Suppressor macrophage (primary cell): ENCODE measurements around the gene GATD1.
"Not testable (repeated sequence)": the region's sequence is repeated elsewhere in the genome, so short reads cannot be mapped to it uniquely, and the experiment has no call there.

ENCODE experiments used
- DNase-seq, 4 experiments: peaks; one replicate each; pipeline ENCODE4 v3.0.0-alpha.2; 2020 to 2022

GATD1 gene

DNA sequence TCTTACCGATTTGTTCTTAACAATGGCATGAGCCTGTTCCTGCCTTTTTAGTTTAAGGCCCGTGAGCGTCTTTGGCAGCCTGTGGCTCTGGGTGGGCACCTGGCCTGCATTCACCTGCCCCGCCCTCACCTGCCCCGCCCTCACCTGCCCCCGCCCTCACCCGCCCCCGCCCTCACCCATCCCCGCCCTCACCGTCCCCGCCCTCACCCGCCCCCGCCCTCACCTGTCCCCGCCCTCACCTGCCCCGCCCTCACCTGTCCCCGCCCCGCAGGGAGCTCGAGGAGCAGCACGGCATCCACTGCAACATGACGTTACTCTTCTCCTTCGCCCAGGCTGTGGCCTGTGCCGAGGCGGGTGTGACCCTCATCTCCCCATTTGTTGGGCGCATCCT lies 14.2 kb downstream of the GATD1 start:
- no peak for DNase-seq

DNA sequence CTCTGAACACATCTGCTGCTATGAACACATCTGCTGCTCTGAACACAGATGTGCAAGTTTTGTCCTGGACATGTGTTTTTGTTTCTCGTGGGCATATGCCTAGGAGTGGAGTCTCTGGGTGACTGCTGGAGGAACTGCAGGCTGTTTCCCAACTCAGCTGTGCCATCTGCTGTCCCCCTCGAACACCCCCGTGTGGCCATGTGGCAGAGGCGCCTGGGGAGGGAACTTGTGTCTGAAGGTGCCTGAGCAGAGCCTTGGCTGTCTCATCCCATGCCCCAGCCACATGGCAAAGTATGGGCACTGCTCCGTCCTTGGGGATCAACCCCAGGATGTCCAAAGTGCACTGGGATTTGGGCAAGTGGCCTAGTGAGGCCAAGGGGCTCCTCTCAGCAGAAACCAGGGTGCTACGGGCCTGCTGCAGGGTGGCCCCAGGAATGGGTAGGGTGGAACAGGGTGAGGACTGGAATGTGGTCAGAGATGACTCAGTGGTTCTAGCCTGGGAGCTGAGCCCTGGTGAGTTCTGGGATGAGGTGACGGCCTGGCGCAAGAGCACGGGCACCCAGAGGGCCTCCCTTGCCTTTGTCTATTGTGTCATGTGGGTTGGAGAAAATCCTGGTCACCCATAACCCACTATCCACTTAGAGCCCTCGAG lies 14.7 kb downstream of the GATD1 start:
- peak; percentile 61 to 82 (median 76) for DNase-seq

DNA sequence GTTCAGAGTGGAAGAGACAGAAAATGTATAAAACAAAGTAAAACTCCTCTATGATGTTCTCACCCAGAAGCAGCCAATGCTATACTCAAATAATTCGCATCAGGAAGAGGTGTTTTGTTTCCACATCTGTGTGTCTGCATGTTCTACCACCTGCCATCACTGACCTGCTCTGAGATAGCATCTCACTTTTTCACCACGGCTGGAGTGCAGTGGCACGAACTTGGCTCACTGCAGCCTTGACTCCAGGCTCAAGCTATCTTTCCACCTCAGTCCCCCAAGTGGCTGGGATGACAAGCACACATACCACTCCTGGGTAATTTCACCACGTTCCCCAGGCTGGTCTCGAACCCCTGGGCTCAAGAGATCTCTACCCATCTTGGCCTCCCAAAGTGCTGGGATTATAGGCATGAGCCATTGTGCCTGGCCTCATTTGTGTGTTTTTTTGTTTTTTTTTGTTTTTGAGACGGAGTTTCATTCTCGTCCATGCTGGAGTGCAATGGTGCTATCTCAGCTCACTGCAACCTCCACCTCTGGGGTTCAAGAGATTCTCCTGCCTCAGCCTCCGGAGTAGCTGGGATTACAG lies 15.7 kb downstream of the GATD1 start:
- DNase-seq: no peak

DNA sequence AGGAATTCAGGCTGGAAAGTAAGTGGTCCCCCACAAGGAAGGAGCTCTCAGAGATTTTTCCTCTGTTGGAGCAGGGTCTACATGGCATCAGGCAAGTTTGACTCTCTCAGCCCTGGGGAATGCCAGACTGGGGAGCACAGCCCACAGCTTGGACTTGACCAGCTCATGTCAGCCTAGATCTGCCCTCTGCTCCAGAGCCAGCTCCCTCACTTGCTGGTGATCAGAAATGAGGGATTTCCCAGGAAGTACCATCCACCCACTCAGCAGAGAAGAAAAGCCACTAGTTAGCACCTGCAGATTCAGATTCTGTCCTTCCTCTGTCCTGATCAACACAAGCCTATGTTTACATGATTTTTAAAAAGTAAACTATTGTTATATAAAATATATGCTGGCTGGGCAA lies 17.1 kb downstream of the GATD1 start:
- DNase-seq: no peak

DNA sequence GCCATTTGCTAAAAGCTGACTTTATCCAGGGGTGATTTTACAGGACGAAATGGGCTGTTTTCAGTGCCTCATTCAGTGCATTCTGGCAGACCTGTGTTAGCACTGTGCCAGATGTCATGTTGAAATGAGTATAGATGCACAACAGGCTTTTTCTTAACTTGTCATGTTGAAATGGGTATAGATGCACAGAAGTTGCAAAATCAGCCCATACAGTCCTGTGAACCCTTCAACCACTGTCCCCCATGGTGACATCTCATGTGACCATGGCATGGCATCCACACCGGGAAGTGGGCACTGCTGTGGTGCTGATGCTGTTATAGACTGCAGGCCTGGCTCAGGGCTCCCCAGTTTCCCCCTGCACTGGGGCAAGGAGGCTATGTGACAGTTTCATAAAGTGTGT lies 27.6 kb downstream of the GATD1 start:
- DNase-seq: peak; percentile 58 to 85 (median 82)

DNA sequence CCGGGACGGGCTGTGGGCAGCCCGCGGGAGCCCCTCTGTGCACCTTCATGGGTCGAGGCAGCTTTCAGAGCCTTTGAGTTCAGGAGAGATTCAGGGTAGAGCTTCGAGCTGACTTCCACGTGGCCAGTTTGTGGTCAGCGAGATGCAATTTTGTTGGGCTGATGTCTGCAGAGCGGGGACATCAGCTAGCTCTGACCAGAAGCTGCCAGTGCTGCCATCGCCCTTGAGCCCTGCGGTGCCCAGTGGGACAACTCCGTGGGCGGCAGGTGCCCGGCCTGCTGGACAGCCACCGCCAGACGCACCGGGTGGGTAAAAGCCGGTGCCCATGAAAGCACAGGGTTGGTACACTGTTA lies 29.3 kb downstream of the GATD1 start:
- peak; percentile 46 to 70 (median 60) for DNase-seq

DNA sequence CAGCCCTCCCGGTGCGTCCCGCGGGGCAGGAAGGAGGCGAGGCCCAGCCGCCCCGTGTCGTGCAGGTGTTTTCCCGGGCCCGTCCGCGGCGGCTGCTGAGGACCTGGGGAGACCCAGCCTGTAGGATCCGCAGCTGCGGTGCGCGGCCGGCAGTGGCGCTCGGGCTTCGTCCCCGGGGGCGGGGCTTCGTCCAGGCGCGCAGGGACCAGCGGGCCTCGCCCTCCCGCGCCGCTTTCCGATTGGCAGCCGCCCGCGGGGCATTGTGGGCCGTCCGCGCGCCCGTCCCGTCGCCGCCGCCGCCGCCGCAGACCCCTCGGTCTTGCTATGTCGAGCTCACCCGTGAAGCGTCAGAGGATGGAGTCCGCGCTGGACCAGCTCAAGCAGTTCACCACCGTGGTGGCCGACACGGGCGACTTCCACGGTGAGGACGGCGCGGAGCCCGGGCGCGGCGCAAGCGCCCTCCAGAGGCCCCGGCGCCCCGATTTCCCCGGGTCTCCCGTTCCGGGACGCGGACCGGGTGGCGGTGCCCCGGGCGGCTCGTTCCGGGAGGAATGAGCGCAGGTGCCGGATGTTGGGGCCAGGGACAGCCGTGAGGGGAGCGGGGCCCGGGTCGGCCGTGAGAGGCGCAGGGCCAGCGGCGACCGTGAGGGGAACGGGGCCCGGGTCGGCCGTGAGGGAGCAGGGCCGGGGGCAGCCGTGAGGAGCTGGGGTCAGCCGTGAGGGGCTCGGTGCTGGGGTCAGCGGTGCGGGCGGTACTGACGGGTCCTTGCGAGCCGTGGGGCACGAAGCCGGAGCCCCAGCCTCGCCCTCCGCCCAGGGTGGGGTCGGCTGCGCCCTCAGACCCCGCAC lies 29.9 kb downstream of the GATD1 start, which contains the start of gene TALDO1:
TALDO1 (plus strand) TSS at position 307 of the 849 bp plus-strand sequence; CDS start at position 325, 18 bp downstream.
- DNase-seq: peak; percentile 92 to 98 (median 96)

DNA sequence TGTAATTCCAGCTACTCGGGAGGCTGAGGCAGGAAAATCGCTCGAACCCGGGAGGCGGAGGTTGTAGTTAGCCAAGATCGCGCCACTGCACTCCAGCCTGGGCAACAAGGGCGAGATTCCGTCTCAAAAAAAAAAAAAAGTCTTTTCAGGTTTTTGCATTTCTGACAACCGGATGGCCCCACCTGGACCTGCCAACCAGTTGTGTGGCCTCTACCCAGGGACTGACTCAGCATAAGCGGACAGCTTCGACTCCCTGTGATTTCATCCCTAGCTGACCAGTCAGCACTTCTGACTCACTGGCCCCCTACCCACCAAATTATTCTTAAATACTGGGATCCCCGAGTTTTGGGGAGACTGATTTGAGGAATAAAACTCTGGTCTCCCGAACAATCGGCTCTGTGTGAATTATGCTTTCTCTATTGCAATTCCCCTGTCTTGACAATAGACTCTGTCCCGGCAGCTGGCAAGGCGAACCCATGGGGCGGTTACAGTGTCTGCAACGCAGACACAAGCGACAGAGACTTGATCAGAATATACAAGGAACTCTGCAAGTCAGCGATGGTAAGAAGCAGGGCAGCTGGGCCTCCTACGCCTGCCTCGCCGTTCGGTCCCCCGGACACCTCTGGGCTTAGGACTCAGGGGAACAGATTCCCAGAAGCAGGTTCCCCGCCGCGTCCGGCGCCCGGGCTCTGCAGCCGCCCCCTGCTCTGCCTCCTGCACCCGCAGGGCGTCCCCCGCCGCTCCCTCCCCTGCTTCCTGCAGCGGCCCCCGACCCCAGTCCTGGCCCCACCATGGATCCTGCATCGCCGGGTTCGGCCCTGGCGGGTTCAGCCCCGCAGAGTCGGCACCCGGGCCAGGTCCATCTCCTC lies 30.8 kb downstream of the GATD1 start:
- peak; percentile 46 to 68 (median 51) for DNase-seq

DNA sequence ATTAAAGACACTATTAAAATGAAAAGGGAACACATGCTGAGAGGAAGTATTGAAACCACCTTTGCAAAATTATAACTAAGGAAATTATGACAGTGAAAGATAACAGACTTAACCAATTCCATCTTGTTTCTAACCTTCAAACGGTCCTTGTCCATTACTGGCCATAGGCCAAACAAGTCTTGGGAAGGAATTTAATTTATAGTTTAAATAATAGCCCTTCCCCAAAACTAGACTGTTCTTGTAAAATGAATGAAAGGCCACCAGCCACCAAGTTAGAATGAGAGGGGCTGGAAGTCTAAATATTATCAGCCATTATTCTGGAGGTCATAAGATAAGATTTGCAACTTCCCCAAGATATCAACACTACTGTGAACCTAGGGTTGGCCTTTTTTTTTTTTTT lies 31.9 kb downstream of the GATD1 start:
- no peak for DNase-seq

DNA sequence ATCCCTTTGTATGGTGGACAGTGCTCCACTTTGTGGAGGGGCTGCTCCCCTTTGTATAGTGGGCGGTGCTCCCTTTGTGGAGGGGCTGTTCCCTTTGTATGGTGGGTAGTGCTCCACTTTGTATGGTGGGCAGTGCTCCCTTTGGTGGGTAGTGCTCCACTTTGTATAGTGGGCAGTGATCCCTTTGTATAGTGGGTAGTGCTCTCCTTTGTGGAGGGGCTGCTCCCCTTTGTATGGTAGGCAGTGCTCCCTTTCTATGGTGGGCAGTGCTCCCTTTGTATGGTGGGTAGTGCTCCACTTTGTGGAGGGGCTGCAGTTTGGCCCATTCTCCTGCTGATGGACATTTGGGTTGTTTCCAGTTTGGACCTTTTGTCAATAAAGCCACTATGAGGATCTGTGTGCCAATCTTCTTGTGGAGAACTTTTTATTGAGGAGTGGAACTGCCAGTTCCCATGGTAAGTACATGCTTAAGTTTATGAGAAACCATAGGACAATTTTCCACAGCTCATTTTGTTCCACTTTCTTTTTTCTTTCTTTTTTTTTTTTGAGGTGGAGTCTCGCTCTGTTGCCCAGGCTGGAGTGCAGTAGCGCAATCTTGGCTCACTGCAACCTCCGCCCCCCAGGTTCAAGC lies 34.6 kb downstream of the GATD1 start:
- no peak for DNase-seq

DNA sequence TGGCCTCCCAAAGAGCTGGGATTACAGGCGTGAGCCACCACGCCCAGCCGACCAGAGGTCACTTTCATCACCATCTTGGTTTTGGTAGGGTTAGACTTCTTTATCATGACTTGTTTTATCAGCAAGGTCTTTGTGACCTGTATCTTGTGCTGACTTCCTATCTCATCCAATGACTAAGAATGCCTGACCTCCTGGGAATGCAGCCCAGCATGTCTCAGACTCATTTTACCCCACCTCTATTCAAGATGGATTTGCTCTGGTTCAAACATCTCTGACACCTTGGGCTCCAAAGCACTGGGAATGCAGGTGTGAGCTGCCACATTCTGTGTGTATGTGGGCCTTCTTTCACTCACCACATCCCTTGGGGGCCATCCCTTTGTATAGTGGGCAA lies 35.1 kb downstream of the GATD1 start:
- no peak for DNase-seq

DNA sequence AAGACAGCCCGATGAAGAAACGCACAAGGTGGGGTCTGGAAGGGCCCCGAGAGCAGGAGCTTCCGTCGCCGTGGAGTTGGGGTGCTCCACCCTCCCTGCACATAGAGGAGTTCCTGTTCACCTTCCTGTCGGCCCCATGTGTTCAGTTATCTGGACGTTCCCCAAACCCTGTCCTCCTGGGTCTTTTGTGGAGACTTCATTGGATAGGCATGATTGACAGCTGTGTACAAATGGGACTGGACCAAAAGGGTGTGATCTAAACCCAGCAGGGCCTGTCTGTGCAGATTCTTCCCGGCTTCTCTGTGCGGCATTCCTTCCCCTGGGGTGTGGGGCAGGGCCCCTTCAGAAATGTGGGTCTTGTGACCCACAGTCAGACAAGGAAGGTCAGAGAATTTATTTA lies 39.4 kb downstream of the GATD1 start:
- DNase-seq: peak in 1 of 4 experiments; percentile 18

DNA sequence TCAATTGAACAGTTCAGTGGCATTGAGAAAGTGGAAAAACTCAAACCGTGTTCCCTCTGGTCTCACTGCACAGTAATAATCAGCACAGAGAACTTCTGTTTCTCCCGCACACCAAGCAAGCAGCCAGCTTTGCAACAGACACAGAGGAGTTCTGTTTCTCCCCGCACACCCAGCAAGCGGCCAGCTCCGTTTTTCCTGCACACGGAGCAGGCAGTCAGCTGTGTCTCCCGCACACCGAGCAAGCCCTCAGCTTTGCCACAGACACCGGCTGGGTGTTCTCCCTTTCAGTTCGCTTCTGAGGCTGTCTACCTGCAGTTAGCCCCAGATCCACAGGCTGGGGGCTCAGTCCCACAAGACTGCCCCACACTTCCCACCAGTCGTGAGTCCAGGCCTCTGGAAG lies 39.9 kb downstream of the GATD1 start:
- peak in 3 of 4 experiments; percentile 19 to 41 (median 36) for DNase-seq

DNA sequence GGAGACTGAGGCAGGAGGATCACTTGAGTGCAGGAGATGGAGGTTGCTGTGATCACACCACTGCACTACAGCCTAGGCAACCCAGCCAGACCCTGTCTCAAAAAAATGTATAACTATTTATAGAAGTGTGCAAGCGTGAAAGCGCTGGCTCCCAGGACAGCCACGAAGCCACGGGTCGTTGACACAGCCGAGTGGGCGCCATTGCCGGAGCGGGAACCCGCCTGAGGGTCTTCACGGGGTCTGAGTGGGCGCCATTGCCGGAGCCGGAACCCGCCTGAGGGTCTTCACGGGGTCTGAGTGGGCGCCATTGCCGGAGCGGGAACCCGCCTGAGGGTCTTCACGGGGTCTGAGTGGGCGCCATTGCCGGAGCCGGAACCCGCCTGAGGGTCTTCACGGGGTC lies 42.7 kb downstream of the GATD1 start:
- not testable (repeated sequence) for DNase-seq

DNA sequence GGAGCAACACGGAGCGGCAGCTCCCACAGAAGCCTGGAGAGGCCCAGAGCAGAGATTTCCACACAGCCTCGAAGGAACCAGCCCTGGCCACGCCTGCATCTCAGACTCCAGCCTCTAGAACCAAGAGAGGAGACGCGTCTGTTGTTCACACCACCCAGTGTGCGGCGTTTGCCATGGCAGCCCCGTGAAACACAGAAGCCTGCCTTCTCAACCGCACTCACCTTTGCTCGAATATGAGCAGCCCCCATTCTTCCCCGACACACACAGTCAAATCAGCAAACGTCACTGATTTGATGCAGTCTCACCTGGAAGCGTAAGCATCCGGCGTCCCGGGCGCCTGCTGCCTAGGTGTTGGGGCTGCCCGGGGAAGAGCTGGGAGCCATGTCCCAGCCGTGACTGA lies 44.2 kb downstream of the GATD1 start:
- no peak for DNase-seq

DNA sequence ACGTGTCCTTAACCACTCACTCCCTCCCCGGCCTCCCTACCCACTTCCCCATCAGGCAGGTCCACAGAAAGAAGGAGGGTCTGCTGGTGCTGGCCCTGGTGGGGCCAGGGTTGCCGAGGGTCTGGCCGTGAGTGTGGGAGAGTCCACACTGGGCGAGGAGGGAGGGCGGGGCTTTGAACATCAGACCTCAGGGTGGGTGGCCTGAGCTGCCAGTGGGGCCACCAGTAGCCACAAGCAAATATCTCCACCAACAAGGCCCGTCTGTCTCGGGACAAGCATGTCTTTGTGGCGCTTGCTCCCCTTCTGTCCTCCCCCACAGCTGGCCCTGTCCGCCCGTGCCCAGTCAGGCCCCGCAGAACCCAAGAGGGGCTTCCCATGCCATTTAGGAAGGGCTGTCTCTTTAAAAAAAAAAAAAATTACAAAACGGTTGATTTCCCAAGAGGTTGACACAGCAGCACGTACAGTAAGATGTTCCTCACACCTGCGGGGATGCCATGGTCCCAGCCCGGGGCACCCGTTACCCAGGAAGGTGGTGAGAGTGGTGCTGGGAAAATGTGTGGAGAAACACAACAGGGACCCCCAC lies 47.7 kb downstream of the GATD1 start:
- DNase-seq: no peak

DNA sequence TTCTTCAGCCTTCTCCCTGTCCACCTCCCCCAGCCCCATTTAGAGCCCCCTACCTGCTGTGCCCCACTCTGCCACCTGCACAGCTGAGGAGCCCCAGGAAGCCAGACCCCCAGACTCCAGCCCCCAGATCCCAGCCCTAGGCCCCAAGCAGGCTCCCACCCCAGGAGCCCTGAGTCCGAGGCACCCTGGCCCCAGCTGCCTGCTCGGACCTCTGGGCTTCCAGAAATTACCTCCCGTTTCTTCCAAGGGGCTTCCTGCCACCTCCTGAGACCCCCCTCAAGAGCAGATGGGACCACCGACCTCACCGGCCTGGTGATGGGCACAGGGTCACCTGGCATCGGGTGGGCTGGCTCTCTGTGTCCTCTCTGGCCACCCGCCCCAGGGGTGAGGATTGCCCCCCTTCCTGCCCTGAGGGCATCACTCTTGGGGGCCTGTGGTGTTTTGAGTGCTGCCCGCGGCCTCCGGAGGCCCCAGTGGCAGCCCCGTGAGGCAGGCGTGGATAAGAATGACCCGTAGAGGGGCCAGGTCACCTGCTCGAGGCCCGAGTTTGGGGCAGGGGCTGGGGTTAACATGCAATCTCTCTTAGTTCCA lies 48.3 kb downstream of the GATD1 start:
- DNase-seq: no peak

DNA sequence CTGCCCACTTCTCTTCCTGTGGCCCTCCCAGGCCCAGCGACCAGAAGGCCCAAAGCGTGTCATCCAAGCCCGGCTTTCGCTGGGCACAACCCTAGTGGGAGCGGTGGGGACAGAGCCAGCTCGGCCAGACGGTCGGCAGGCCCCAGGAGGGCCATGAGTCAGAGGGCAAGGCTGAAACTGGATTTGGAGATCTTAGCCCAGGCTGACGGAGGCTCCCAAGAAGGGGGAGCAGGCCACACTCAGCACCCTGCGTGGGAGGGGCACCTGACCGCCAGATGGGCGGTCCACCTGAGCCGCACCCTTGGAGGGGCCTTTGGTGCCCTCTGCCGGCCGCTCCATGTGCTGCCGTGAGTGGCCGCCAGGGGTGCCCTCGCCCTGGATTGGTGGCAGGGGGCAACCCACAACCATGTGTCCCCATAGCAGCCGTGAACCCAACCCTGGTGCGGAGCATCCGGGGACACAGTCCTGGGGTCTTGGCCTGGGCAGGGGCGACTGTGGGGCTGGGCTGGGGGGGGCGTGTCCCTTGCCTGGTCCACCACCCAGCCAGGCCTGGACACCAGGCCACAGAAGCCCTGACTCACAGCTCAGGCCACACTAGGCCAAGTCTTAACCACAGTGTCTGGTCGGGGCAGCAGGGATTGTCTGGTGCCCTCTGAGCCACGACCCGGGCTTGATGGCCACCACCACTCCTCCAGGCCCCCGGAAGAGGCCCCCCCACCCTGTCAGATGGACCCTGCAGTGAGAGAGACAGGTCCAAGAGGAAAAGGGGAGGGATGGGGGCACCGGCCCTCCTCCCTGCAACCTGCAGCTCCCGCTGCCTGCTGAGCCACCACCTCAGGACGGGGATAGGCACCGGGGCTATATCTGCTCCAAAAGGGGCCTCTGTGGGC lies 49.2 kb downstream of the GATD1 start:
- peak; percentile 82 to 93 (median 86) for DNase-seq

DNA sequence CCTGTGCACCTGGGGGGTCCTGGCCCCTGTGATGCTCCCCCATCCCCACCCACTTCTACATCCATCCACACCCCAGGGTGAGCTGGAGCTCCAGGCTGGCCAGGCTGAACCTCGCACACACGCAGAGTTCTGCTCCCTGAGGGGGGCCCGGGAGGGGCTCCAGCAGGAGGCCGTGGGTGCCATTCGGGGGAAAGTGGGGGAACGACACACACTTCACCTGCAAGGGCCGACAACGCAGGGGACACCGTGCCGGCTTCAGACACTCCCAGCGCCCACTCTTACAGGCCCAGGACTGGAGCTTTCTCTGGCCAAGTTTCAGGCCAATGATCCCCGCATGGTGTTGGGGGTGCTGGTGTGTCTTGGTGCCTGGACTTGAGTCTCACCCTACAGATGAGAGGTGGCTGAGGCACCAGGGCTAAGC lies 50.0 kb downstream of the GATD1 start:
- no peak for DNase-seq
